Fibroblast of pulmonary artery (primary cell): ENCODE measurements around the gene CDH7.

Experiments
- DNase-seq: peaks from one replicate; pipeline ENCODE4 v3.0.0-alpha.2; 2010; ENCODE audit warnings: low read depth
- H3K4me3 ChIP-seq: replicated peaks from 2 replicates; pipeline ENCODE4 v1.5.1; 2011; ENCODE audit warnings: low read depth, mild to moderate bottlenecking, control low read depth, low read length, moderate library complexity
- CTCF ChIP-seq: IDR thresholded peaks from 2 replicates; pipeline ENCODE4 v1.5.1; 2011; ENCODE audit warnings: mild to moderate bottlenecking, control low read depth, low read length, inconsistent platforms; ENCODE audit errors: missing control alignments

CDH7 gene

DNA sequence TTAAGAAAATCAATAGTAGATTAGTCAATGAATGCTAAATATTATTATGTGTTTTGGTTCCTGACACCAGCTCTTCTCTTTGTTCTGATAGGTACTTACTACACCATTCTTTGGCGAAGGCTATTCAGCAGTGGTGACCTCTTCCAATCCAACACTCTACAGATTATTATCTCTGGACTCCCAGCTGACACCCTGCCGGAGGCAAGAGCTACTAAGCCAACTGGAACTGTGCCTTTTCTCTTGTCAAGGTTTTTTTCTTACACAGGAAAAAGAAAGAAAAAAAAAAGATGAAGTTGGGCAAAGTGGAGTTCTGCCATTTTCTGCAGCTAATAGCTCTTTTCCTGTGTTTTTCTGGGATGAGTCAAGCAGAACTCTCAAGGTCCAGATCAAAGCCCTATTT lies 11.7 kb downstream of the CDH7 start:
- TF ChIP-seq CTCF, result no peak
- no peak for DNase-seq
- H3K4me3 ChIP-seq, result no peak overlapping the region

- no peak for DNase-seq
- H3K4me3 ChIP-seq, result no peak overlapping the region
- TF ChIP-seq CTCF, result no peak
Measured at GRCh38 chr18:65767406-65767805, 16.6 kb downstream of the CDH7 start.

DNA sequence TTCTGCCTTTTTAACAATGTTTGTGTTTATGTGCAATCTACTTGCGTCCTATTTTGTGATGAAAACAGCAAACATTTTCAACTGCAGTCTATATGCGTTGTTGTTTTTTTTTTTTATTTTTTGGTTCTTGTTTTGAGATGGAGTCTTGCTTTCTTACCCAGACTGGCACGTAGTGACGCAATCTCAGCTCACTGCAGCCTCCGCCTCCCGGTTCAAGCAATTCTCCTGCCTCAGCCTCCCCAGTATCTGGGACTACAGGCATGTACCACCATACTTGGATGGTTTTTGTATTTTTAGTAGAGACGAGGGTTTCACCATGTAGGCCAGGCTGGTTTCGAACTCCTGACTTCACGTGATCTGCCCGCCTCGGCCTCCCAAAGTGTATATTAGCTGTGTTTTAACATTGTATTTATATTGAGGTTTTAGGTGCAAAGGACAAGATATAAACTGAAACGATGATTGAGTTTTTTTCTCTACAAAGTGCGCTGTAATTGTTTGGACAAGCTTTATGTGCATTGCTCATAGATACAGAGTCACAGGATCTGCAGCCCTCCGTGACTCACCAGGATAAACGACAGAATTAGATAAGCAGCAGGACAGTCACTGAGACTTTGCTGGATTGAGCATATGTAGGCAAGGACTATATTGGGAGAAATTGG lies 17.4 kb downstream of the CDH7 start:
- TF ChIP-seq CTCF, result no peak
- H3K4me3 ChIP-seq, result no peak overlapping the region
- DNase-seq, result no peak

GRCh38 chr18:65769652-65770051 lies 18.8 kb downstream of the CDH7 start:
- no peak for TF ChIP-seq CTCF
- no peak overlapping the region for H3K4me3 ChIP-seq
- DNase-seq, result no peak

DNA sequence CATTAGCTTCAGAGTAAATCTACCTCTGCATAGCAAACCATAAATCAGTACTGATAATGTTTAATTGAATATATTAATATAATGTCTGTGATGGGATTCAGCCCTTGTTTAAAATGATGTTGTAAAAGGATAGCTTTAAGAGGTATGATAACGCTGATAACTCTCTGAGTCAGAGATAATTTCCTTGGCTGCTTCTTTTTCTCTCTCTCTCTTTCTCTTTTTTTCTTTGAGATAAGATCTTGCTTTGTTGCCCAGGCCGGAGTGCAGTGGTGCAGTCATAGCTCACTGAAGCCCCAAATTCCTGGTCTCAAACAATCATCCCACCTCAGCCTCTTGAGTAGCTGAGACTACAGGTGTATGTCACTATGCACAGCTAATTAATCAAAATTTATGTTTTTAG lies 35.7 kb downstream of the CDH7 start:
- no peak overlapping the region for H3K4me3 ChIP-seq
- no peak for DNase-seq
- TF ChIP-seq CTCF, result no peak

GRCh38 chr18:65788373-65788772 lies 37.6 kb downstream of the CDH7 start:
- no peak for TF ChIP-seq CTCF
- H3K4me3 ChIP-seq, result no peak overlapping the region
- no peak for DNase-seq

- no peak for TF ChIP-seq CTCF
- DNase-seq, result no peak
Measured at GRCh38 chr18:65790604-65791003, 39.8 kb downstream of the CDH7 start.

More at GRCh38 chr18:65790604-65791003, 39.8 kb downstream of the CDH7 start:
- H3K4me3 ChIP-seq, result no peak overlapping the region
